HG03460 (cell line): Measurements from ENCODE around the gene PDLIM5.
"Not testable (repeated sequence)": the region's sequence is repeated elsewhere in the genome, so short reads cannot be mapped to it uniquely, and the experiment has no call there.

Source experiments
- ATAC-seq: cut with Tn5 transposase; IDR thresholded peaks from one replicate; pipeline ENCODE4 v1.9.1; 2021; ENCODE audit not compliant: unreplicated experiment

PDLIM5 gene

GRCh38 chr4:94451695-94452475 lies at the start of gene PDLIM5:
TSS of gene PDLIM5 (plus strand) at chr4:94451942. CDS start at chr4:94455289, 3,347 bp downstream.
- peak; percentile 94 for ATAC-seq

GRCh38 chr4:94402439-94402838 lies 49.3 kb upstream of the PDLIM5 start:
- ATAC-seq, result not testable (repeated sequence)

- no peak for ATAC-seq
Measured at GRCh38 chr4:94403751-94404150, 48.0 kb upstream of the PDLIM5 start.

GRCh38 chr4:94406668-94407437 lies 44.9 kb upstream of the PDLIM5 start:
- peak; percentile 93 for ATAC-seq

GRCh38 chr4:94407846-94408245 lies 43.9 kb upstream of the PDLIM5 start:
- ATAC-seq, result no peak

- ATAC-seq, result no peak
Measured at GRCh38 chr4:94408549-94409374, 43.0 kb upstream of the PDLIM5 start.

GRCh38 chr4:94409375-94409679 lies 42.4 kb upstream of the PDLIM5 start:
- no peak for ATAC-seq

- ATAC-seq, result no peak
Measured at GRCh38 chr4:94409962-94410361, 41.8 kb upstream of the PDLIM5 start.

- no peak for ATAC-seq
Measured at GRCh38 chr4:94410678-94411206, 41.0 kb upstream of the PDLIM5 start.

GRCh38 chr4:94411296-94411695 lies 40.4 kb upstream of the PDLIM5 start:
- ATAC-seq, result no peak

GRCh38 chr4:94412019-94412657 lies 39.6 kb upstream of the PDLIM5 start:
- ATAC-seq, result no peak

- no peak for ATAC-seq
Measured at GRCh38 chr4:94412658-94413038, 39.1 kb upstream of the PDLIM5 start.

GRCh38 chr4:94413085-94413840 lies 38.5 kb upstream of the PDLIM5 start:
- ATAC-seq, result no peak

GRCh38 chr4:94414907-94415306 lies 36.8 kb upstream of the PDLIM5 start:
- no peak for ATAC-seq

- no peak for ATAC-seq
Measured at GRCh38 chr4:94415448-94415847, 36.3 kb upstream of the PDLIM5 start.

GRCh38 chr4:94416335-94416734 lies 35.4 kb upstream of the PDLIM5 start:
- ATAC-seq, result no peak

- ATAC-seq, result no peak
Measured at GRCh38 chr4:94416981-94417380, 34.8 kb upstream of the PDLIM5 start.

- ATAC-seq, result no peak
Measured at GRCh38 chr4:94419549-94419948, 32.2 kb upstream of the PDLIM5 start.

- ATAC-seq, result no peak
Measured at GRCh38 chr4:94419956-94420355, 31.8 kb upstream of the PDLIM5 start.

GRCh38 chr4:94420356-94420755 lies 31.4 kb upstream of the PDLIM5 start:
- no peak for ATAC-seq
